Tibial nerve (tissue), 4 donors: ENCODE results near the gene MRPS25.

Experiments used
- EP300 ChIP-seq, 2 donors: sonication (generic); formaldehyde crosslinking; IDR thresholded peaks; one replicate each; pipeline ENCODE4 v1.6.1; 2017; ENCODE audit warnings: antibody characterized with exemption in 2 of 2, mild to moderate bottlenecking in 1 of 2
- POLR2A ChIP-seq, 2 donors: fragments of 450-650 bp; IDR thresholded peaks; one replicate each; pipeline ENCODE4 v1.6.1; 2017; ENCODE audit warnings: antibody characterized with exemption in 2 of 2, mild to moderate bottlenecking in 2 of 2, moderate library complexity in 2 of 2
- TF ChIP-seq, protein P1 (sequence below), 5 experiments: fragments of 200-600 bp in 3 of 5; fragments of 450-650 bp in 2 of 5; sonication (generic) in 3 of 5; IDR thresholded peaks; one replicate each; pipeline ENCODE4 v1.5.1; 2016 to 2019; ENCODE audit warnings: antibody characterized with exemption in 5 of 5, mild to moderate bottlenecking in 3 of 5, moderate library complexity in 2 of 5

DNA sequence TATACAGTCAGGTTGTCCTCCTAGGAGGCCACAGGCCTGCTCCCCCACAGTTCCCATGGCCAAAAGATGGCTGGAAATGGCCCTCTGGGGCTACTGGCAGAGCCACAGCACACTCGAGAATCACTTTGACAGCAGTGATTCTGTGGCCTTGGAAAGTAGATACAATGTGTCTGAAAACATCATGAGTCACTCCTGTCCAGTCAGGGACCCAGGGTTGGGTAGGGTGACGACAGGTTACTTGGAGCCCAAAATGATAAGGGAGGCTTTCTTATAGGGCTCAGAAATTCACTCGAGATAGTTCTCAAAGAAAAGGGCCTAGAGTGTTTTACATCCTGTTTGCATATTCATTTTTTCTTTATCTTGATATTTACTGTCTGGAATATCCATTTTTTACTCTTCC is 24.3 kb downstream of the MRPS25 start:
- TF ChIP-seq POLR2A (IDR thresholded peaks at IDR 0.05) (no peak), EP300 (IDR thresholded peaks at IDR 0.05) (no peak)
- TF ChIP-seq, protein P1, sequence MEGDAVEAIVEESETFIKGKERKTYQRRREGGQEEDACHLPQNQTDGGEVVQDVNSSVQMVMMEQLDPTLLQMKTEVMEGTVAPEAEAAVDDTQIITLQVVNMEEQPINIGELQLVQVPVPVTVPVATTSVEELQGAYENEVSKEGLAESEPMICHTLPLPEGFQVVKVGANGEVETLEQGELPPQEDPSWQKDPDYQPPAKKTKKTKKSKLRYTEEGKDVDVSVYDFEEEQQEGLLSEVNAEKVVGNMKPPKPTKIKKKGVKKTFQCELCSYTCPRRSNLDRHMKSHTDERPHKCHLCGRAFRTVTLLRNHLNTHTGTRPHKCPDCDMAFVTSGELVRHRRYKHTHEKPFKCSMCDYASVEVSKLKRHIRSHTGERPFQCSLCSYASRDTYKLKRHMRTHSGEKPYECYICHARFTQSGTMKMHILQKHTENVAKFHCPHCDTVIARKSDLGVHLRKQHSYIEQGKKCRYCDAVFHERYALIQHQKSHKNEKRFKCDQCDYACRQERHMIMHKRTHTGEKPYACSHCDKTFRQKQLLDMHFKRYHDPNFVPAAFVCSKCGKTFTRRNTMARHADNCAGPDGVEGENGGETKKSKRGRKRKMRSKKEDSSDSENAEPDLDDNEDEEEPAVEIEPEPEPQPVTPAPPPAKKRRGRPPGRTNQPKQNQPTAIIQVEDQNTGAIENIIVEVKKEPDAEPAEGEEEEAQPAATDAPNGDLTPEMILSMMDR (IDR thresholded peaks at IDR 0.05) = no peak
